ENCODE results near the gene RYR1.
"Not testable (repeated sequence)": the region's sequence is repeated elsewhere in the genome, so short reads cannot be mapped to it uniquely, and the experiment has no call there.

RYR1 gene

GRCh38 chr19:38463365-38463764 is 29.9 kb downstream of the RYR1 start:
- DNase-seq, result no peak

- no peak for DNase-seq
These were observed 31.1 kb downstream of the RYR1 start for GRCh38 chr19:38464421-38465082.

GRCh38 chr19:38466050-38466449 is 32.6 kb downstream of the RYR1 start:
- no peak for DNase-seq

GRCh38 chr19:38467541-38468525 is 34.3 kb downstream of the RYR1 start:
- DNase-seq, result no peak

- no peak for DNase-seq
These were observed 35.7 kb downstream of the RYR1 start for GRCh38 chr19:38469151-38469550.

GRCh38 chr19:38470788-38471480 is 37.4 kb downstream of the RYR1 start:
- DNase-seq, result no peak

GRCh38 chr19:38472725-38473124 is 39.2 kb downstream of the RYR1 start:
- DNase-seq, result not testable (repeated sequence)

GRCh38 chr19:38473201-38473600 is 39.7 kb downstream of the RYR1 start:
- no peak for DNase-seq

GRCh38 chr19:38475176-38475575 is 41.7 kb downstream of the RYR1 start:
- DNase-seq, result no peak

GRCh38 chr19:38478273-38478971 is 44.9 kb downstream of the RYR1 start:
- DNase-seq, result no peak

- no peak for DNase-seq
These were observed 49.0 kb downstream of the RYR1 start for GRCh38 chr19:38482496-38482895.

GRCh38 chr19:38483016-38483630 is 49.6 kb downstream of the RYR1 start:
- DNase-seq, result no peak

- no peak for DNase-seq
These were observed 51.3 kb downstream of the RYR1 start for GRCh38 chr19:38484747-38485146.

- DNase-seq, result no peak
These were observed 52.2 kb downstream of the RYR1 start for GRCh38 chr19:38485541-38486285.

GRCh38 chr19:38486731-38487336 is 53.3 kb downstream of the RYR1 start:
- DNase-seq, result no peak

- no peak for DNase-seq
These were observed 54.6 kb downstream of the RYR1 start for GRCh38 chr19:38488096-38488495.

GRCh38 chr19:38488776-38489481 is 55.4 kb downstream of the RYR1 start:
- no peak for DNase-seq

GRCh38 chr19:38490861-38491260 is 57.4 kb downstream of the RYR1 start:
- no peak for DNase-seq

GRCh38 chr19:38492181-38492813 is 58.8 kb downstream of the RYR1 start:
- no peak for DNase-seq

- DNase-seq, result no peak
These were observed 60.9 kb downstream of the RYR1 start for GRCh38 chr19:38494379-38494778.

All from activated T-cell treated with anti-CD3 and anti-CD28 coated beads, Interleukin-2, amount 50 U/mL, for 48 hours (primary cell).